AG09319 (cell line): ENCODE data around the gene KATNBL1.

ENCODE experiments used
- DNase-seq: peaks from one replicate; pipeline ENCODE4 v3.0.0-alpha.2; 2010; ENCODE audit warnings: low read depth; ENCODE audit errors: extremely low read depth
- TF ChIP-seq, protein P1 (sequence below): IDR thresholded peaks from 2 replicates; pipeline ENCODE4 v1.5.1; 2011; ENCODE audit warnings: low read depth, mild to moderate bottlenecking, inconsistent platforms, low read length, moderate library complexity

KATNBL1 gene

DNA sequence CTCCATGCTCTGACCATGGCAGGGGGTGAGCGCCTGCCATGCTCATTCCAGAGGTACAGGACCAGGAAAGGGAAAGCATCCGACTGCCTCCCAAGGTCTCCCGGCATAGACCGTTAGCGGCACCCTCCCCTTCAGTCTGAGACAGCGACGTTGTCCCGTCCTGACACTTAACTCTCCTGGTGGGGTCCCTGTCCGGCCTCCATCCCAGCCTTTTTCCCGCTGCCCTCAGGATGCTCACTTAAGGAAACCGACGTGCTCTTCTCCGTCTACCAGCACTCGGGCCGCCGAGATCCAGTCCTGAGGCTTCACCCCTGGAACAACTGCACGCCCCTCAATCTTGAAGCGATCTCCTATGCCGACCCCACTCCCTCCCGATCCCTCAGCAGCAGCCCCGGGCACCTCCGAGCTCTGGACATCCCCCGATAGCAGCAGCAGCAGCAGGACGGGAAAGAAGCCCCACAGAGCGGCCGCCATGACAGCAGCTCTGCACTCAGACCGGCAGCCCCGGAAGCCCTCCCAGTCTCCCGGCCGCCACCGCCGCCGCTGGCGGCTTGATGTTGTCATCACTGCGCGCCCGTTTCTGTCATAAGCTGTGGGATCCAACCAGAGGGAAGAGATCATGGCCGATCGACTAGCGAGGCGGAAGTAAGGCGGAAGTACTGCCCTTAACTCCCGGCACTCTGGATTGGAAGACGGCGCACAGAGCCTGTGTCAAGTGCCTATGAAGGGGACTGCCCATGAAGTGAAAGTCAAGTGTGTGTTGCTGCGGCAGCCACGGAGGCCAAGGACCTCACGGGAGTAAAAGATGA lies 108.3 kb downstream of the KATNBL1 start, which contains the start of the genes EMC7 and PGBD4:
TSS of gene EMC7 (minus strand) at position 497 of the 809 bp plus-strand sequence. CDS start at position 474, 23 bp downstream.
TSS of gene PGBD4 (plus strand) at position 718 of the 809 bp plus-strand sequence. CDS start 449 bp downstream, outside the sequence.
- DNase-seq = peak; percentile 99
- TF ChIP-seq, protein P1, sequence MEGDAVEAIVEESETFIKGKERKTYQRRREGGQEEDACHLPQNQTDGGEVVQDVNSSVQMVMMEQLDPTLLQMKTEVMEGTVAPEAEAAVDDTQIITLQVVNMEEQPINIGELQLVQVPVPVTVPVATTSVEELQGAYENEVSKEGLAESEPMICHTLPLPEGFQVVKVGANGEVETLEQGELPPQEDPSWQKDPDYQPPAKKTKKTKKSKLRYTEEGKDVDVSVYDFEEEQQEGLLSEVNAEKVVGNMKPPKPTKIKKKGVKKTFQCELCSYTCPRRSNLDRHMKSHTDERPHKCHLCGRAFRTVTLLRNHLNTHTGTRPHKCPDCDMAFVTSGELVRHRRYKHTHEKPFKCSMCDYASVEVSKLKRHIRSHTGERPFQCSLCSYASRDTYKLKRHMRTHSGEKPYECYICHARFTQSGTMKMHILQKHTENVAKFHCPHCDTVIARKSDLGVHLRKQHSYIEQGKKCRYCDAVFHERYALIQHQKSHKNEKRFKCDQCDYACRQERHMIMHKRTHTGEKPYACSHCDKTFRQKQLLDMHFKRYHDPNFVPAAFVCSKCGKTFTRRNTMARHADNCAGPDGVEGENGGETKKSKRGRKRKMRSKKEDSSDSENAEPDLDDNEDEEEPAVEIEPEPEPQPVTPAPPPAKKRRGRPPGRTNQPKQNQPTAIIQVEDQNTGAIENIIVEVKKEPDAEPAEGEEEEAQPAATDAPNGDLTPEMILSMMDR = no peak

DNA sequence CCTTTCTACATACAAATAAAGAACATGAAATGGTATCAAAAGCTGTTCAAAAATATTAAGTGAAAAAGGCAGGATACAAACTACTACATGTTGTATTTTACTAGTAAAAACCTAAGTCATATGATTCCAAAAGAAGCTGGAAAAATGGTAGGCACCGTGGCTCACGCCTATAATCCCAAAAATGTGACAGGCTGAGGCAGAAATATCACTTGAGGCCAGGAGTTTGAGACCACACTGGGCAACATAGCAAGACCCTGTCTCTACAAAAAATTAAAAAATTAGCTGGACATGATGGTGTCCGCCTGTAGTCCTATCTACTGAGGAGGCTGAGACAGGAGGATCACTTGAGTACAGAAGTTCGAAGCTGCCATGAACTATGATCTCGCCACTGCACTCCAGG lies 110.0 kb downstream of the KATNBL1 start:
- no peak for DNase-seq

More for the DNA sequence above, 110.0 kb downstream of the KATNBL1 start:
- TF ChIP-seq, protein P1 = no peak
